Chondrocyte (in vitro differentiated cells): ENCODE measurements around the gene TIMM17A. TPM values are rescaled to one million over a fixed set of nuclear protein-coding genes. Genes with fewer than 3 reads are reported as not detected.

ENCODE experiments used
- DNase-seq: peaks from one replicate; pipeline ENCODE4 v3.0.0; 2021; ENCODE audit warnings: mixed read lengths, low spot score
- H3K27ac Mint-ChIP-seq: one replicate; pipeline ENCODE4 v1.8.0; 2021; ENCODE audit warnings: mild to moderate bottlenecking, moderate library complexity, mixed read lengths; ENCODE audit not compliant: unreplicated experiment
- H3K27me3 Mint-ChIP-seq: 2 replicates; pipeline ENCODE4 v1.8.0; 2021; ENCODE audit warnings: low read depth, mixed read lengths
- H3K36me3 Mint-ChIP-seq: 2 replicates; pipeline ENCODE4 v1.8.0; 2021; ENCODE audit warnings: low read depth, mixed read lengths
- H3K4me1 Mint-ChIP-seq: 2 replicates; pipeline ENCODE4 v1.8.0; 2021; ENCODE audit warnings: low read depth, mild to moderate bottlenecking, mixed read lengths
- H3K4me3 Mint-ChIP-seq: one replicate; pipeline ENCODE4 v1.8.0; 2021; ENCODE audit warnings: mild to moderate bottlenecking, moderate library complexity, mixed read lengths; ENCODE audit not compliant: unreplicated experiment
- H3K9me3 Mint-ChIP-seq: 2 replicates; pipeline ENCODE4 v1.8.0; 2021; ENCODE audit warnings: low read depth, mixed read lengths
- long read RNA-seq: library from polyadenylated mRNA; stranded (forward); transcript quantifications from one replicate; pipeline ENCODE4 v2.0.0, GENCODE V29; 2021
- total RNA-seq: library from RNA; stranded (reverse); gene quantifications from 3 replicates; pipeline ENCODE4 v1.2.1, GENCODE V29; 2021
- TF ChIP-seq, protein P1 (sequence below): fragments of 200-600 bp; sonication (generic); IDR thresholded peaks from 2 replicates; pipeline ENCODE4 v1.5.0; 2021; ENCODE audit warnings: antibody characterized with exemption, mild to moderate bottlenecking, moderate library complexity

TIMM17A gene
- total RNA-seq = 62.5 to 69.6 TPM (median 68.5 TPM) in 3 replicates
- long read RNA-seq, transcript TIMM17A-201 (6 exons, 1,659 nt) = major isoform, 93 of 112 reads
- long read RNA-seq, partial matches to known transcripts = 6 of 112 reads
- long read RNA-seq, other reads (novel, unspliced or antisense) = 13 of 112 reads

DNA sequence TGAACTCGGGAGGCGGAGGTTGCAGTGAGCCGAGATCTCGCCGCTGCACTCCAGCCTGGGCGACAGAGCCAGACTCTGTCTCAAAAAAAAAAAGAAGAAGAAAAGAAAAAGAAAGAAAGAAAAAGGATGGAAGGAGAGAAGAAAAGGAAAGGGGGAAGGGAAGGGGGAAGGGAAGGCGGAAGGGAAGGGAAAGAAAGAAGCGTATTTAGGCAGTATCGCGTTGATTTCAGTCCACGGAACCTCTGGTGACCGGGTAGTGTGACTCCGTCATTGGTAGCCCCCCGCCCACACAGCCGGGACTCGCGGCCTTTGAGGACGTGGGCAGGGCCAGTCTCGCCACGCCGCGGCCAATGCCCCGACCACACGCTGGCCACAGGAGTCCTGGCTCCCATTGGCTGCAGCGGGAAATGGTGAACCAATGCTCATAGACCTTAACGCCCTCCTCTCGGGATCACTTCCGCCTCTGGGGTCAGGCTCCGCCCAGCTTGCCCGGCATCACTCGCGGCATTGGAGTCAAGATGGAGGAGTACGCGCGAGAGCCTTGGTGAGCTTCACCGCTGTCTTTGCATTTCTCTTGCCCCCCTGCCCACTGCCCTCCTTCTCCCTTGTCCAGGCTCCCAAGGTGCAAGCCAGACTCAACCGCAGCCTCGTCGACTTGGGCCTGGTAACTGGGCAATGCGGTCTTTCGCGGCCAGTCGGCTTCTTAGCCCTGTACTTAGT lies at the start of gene TIMM17A:
TSS of gene TIMM17A (plus strand) at position 495 of the 720 bp plus-strand sequence. CDS start at position 519, 24 bp downstream.
- TF ChIP-seq, protein P1, sequence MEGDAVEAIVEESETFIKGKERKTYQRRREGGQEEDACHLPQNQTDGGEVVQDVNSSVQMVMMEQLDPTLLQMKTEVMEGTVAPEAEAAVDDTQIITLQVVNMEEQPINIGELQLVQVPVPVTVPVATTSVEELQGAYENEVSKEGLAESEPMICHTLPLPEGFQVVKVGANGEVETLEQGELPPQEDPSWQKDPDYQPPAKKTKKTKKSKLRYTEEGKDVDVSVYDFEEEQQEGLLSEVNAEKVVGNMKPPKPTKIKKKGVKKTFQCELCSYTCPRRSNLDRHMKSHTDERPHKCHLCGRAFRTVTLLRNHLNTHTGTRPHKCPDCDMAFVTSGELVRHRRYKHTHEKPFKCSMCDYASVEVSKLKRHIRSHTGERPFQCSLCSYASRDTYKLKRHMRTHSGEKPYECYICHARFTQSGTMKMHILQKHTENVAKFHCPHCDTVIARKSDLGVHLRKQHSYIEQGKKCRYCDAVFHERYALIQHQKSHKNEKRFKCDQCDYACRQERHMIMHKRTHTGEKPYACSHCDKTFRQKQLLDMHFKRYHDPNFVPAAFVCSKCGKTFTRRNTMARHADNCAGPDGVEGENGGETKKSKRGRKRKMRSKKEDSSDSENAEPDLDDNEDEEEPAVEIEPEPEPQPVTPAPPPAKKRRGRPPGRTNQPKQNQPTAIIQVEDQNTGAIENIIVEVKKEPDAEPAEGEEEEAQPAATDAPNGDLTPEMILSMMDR = no peak
- Mint-ChIP-seq H3K27ac (peak within 1 kb of the TSS; percentile 100), H3K27me3 (no peaks in the 10 kb centered on the region), H3K4me3 (peak within 1 kb of the TSS; percentile 92), H3K9me3 (no peaks in the 10 kb centered on the region), H3K4me1 (peaks cover 25% of the 10 kb centered on the region), H3K36me3 (peaks cover 5% of the 10 kb centered on the region)
- DNase-seq = peak; percentile 98

GRCh38 chr1:201906336-201906735 lies 49.0 kb upstream of the TIMM17A start:
- Mint-ChIP-seq H3K9me3 (no peaks in the 10 kb centered on the region), H3K4me3 (no peak overlapping the region), H3K27ac (peak overlapping the region; percentile 94), H3K36me3 (peaks cover 6% of the 10 kb centered on the region), H3K27me3 (no peaks in the 10 kb centered on the region), H3K4me1 (peaks cover 59% of the 10 kb centered on the region)
- TF ChIP-seq, protein P1 = no peak
- no peak for DNase-seq

DNA sequence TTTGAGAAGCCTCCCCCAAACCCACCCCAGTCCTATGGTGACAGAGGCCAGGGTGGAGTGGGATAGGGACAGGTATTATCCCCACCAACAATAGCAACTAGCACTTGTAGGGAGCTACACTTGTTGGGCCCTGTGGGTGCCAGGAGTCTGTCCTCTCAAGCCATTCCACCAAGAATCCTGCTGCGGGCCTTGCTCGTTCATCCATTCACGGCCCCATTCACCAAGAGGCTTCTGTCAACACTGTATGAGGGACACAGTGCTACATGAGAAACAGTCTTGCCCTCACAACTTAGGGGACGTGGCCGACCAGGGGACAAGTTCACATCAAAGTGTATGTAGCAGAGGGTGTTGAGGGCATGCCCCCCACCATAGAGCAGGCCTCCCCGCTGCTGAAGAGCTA lies 47.7 kb upstream of the TIMM17A start:
- Mint-ChIP-seq H3K4me3 (no peak overlapping the region), H3K4me1 (peaks cover 58% of the 10 kb centered on the region), H3K27me3 (no peaks in the 10 kb centered on the region), H3K27ac (peak overlapping the region; percentile 47), H3K9me3 (no peaks in the 10 kb centered on the region), H3K36me3 (peaks cover 6% of the 10 kb centered on the region)
- DNase-seq = no peak
- TF ChIP-seq, protein P1 = no peak

DNA sequence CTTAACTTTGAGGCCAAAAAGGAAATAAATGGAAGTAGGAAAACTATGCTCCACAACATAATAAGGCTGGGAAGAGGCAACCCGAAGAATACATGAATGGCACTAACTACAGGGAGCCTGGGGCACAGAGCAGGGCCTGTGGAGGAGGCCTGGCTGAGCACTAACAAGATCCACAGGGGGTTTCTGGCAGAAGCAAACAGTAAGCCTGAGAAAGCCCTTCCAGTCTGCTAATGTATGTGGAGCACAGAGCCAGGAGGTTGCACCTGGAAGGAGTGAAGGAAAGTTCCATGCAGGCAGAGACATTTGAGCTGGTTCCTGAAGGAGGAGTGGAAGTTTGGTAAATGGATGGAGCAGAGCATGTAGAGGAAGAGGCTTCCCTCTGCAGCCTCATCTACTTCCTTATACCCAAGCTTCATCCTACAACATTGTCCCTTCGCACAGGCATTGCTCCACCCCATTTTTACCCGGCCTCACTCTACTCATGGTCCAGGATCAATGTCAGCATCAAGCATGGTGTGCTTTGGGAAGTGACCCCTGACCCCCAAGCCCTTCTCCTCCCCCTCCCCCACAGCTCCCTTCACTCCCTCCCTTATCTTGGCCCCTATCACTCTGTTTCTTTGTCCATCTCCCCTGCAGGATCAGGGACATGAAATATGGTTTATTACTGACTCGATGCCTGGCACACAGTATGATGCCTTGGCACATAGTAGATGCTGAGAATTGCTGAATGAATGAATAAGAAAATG lies 43.3 kb upstream of the TIMM17A start:
- H3K27me3 Mint-ChIP-seq = no peaks in the 10 kb centered on the region
- no peak for DNase-seq
- TF ChIP-seq, protein P1 = no peak
- H3K4me1 Mint-ChIP-seq = peaks cover 45% of the 10 kb centered on the region
- no peaks in the 10 kb centered on the region for H3K9me3 Mint-ChIP-seq
- peak overlapping the region; percentile 58 for H3K27ac Mint-ChIP-seq
- peaks cover 14% of the 10 kb centered on the region for H3K36me3 Mint-ChIP-seq
- no peak overlapping the region for H3K4me3 Mint-ChIP-seq

- Mint-ChIP-seq H3K36me3 (peaks cover 14% of the 10 kb centered on the region), H3K27me3 (no peaks in the 10 kb centered on the region), H3K27ac (peak overlapping the region; percentile 54), H3K9me3 (no peaks in the 10 kb centered on the region), H3K4me1 (peaks cover 46% of the 10 kb centered on the region), H3K4me3 (no peak overlapping the region)
- DNase-seq = no peak
- TF ChIP-seq, protein P1 = no peak
Measured at GRCh38 chr1:201912832-201913231, 42.5 kb upstream of the TIMM17A start.
